ENCODE results near the gene BARHL1. TPM values are rescaled to one million over a fixed set of nuclear protein-coding genes. Genes with fewer than 3 reads are reported as not detected.

Gene BARHL1
- polyA plus RNA-seq, 10 donors, result not detected

- no peak for DNase-seq
Measured at GRCh38 chr9:132614324-132614723, 31.9 kb downstream of the BARHL1 start.

- DNase-seq, result no peak
Measured at GRCh38 chr9:132615774-132616173, 33.4 kb downstream of the BARHL1 start.

- no peak for DNase-seq
Measured at GRCh38 chr9:132616725-132617124, 34.3 kb downstream of the BARHL1 start.

DNA sequence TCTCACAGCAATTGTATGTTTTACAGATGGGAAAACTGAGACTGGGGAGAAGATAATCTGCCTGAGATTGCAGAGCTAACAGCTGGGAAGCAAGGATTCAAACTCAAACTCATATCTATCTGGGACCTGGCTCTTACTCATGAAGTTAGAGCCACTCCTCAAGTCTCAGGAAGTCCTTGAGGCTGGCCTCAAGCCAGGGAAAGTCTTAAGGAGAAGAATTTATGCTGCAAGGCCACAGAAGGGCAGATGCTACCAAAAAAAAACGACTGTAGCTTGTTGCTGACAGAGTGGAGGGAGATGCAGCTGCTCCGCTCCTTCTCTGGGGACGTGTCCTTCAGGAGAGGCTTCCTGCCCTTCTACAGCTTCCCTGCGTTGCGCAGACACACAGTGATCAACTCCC is 39.8 kb downstream of the BARHL1 start:
- peak in 2 of 3 donors; percentile 7 to 35 for DNase-seq

GRCh38 chr9:132626285-132626684 is 43.9 kb downstream of the BARHL1 start:
- no peak for DNase-seq

DNA sequence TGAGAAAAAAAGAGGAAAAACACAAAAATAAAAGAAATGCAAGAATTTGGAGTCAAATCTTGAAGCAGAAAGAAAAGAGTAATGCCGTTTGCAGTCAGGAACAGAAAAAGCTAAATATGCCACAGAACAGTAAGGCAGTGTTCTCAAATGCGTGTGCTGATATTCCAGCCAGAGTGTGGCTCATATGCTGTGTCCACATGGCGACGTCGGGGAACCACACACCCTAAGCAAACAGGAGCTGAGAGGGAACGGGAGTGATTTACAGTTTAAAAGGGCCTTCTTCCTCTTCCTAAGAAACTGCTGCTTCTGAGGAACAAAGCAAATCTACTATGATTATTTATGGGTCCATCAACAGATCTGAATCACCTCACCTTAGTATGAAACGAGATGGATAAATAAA is 44.7 kb downstream of the BARHL1 start:
- no peak for DNase-seq

DNA sequence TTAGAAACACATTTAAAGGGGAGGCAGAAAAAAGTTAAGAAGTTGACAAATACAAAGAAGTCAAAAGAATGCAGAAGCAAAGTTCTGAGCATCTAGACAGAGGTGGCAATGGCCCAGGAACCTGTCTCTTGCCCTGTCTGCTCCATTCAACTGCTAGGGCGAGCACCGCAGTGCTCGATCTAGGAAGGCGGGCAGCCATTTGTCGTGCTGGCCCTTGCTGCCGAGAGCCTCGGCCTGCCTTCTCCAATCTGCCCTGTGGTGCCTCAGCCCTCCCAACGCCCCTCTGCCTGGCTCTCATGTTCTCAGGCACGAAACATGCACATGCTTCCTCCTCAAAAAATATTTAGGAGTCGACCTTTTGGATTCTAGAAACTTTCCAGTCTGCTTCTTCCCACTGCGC is 45.2 kb downstream of the BARHL1 start:
- no peak for DNase-seq

DNA sequence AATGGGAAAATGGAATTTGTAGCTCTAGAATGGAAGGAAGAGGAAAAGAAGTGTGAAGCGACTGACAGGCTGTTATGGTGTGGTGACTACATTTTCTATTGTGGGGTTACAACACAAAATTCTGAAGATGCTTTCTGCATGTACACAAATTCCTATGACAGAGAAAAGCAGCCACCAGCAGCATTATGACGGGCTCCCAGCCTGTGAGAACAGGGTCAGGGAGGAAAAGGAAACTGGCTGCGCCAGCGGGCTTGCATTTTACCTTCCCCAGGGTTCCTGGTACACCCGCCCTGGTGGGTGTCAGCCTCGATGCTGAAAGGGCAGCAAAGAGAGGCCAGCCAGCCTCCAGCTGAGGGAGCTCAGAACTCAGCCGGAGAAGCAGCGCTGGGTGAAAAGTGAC is 46.3 kb downstream of the BARHL1 start:
- DNase-seq, result no peak

GRCh38 chr9:132630116-132630515 is 47.7 kb downstream of the BARHL1 start:
- no peak for DNase-seq

DNA sequence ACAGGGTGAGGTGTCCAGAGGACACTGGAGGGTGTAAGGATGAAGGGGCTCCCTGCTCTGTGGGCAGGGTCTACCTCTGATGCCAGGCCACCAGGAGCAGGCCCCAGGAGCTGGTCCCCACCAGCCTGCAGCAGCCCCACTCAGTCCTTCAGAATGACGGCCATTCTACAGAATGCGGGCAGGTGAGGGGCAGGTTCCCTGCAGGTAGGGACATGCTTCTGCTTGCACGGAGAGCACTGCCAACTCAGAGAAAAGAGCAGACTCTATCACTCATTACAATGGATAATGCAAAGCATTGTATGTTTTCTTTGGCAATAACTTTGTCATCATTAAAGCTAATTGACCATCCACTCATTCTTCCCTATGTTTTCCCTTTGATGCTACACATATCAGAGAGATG is 48.4 kb downstream of the BARHL1 start:
- no peak for DNase-seq

DNA sequence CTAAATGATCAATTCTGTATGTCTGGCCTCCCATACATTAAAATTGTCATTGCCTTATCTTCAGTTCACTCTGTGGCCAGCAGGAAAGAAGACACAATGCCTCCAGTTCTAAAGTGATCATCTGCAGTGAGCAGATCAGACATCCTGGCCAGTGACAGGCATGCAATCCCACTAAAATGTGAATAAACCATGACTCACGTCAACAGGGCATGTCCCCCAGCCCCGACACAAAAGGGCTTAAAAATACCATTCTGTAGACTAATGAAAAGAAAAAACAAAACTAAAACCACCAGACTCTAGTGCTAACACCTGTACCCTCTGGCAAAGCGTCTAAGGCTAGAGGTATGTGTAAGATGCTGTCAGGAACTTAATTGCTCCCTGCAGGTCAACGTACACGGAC is 48.9 kb downstream of the BARHL1 start:
- DNase-seq, result peak in 1 of 3 donors; percentile 41

DNA sequence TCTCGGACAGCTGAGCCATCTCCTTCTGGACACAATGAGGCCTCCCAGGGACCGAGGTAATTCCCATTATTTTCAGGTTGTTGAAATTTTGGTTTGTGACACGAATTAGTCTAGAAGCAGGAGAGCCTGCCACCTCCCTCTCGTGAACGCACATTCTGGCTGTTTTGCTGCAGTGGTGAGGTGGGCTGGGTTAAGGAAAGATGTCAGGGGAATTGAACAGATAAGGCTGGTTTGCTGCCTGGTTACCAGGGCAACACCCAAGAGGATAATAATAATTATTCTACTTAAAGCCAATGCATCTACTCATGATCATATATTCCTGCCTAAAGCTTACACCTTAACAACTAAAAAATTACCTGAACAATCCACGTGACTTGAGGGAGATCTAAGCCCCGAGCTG is 49.3 kb downstream of the BARHL1 start:
- DNase-seq, result no peak

DNA sequence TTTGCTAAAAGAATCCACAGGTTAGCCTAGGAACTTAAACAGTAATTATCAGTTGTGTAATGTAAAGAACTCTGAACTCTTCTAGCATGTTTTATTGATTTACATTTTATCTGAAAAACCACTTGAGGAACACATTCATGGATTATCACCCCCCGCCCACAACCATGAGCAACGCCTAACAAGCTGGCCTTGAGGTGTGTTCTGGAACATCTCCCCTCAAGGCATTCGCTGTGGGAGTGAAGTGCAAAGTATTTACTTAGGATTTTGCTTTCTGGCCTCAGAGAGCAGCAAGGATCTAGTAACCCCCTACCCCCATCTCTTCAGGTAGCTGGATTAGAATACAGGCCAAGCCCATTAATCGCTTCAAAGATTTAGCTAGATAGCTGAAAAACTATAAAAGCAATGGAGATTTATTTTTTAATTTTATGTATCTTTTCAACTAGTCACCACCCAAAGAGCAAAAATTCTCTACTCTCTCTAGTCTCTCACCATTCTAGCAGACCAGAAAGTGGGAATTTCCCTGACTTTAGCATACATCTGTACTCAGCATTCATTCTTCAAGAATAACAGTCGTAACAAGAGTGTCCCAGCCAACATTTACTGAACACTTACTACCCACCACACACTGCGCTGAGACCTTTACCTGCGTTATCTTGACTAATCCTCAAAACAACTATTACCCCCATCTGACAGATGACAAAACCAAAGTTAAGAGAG is 50.2 kb downstream of the BARHL1 start:
- DNase-seq, result no peak

GRCh38 chr9:132634327-132634726 is 51.9 kb downstream of the BARHL1 start:
- no peak for DNase-seq

GRCh38 chr9:132637351-132637750 is 54.9 kb downstream of the BARHL1 start:
- no peak for DNase-seq

GRCh38 chr9:132637801-132638200 is 55.4 kb downstream of the BARHL1 start:
- no peak for DNase-seq

GRCh38 chr9:132638240-132638639 is 55.8 kb downstream of the BARHL1 start:
- DNase-seq, result no peak

GRCh38 chr9:132639322-132639721 is 56.9 kb downstream of the BARHL1 start:
- no peak for DNase-seq

Other genes with a start within 250 kb of the BARHL1 start
- gene SETX, start 227.6 kb upstream of the BARHL1 start, polyA plus RNA-seq (ENCODE audit: insufficient read length in 10 of 10), result 10 to 100 TPM; 23.8 to 38.6 (median 33.2) TPM
- 10 to 100 TPM in 7 of 10 donors, 1 to 10 TPM in 3; 8.8 to 11.7 (median 10.9) TPM for gene TTF1, start 175.8 kb upstream of the BARHL1 start, polyA plus RNA-seq (ENCODE audit: insufficient read length in 10 of 10)
- under 1 TPM in 1 of 10 donors, not detected in 9; 0.09 TPM for gene CFAP77, start 172.4 kb upstream of the BARHL1 start, polyA plus RNA-seq (ENCODE audit: insufficient read length in 10 of 10)
- 10 to 100 TPM in 3 of 10 donors, 1 to 10 TPM in 7; 7.9 to 12.1 (median 8.5) TPM for gene DDX31, start 87.4 kb downstream of the BARHL1 start, polyA plus RNA-seq (ENCODE audit: insufficient read length in 10 of 10)
- 10 to 100 TPM; 12.1 to 19.4 (median 14.7) TPM for gene GTF3C4, start 87.9 kb downstream of the BARHL1 start, polyA plus RNA-seq (ENCODE audit: insufficient read length in 10 of 10)

All from muscle of back (tissue), 11 donors.